Measurements from ENCODE around the gene MUC5B. TPM values are rescaled to one million over a fixed set of nuclear protein-coding genes. Genes with fewer than 3 reads are reported as not detected.

Gene MUC5B
- total RNA-seq, 1 experiment from 2014 or later = 24.3 TPM

DNA sequence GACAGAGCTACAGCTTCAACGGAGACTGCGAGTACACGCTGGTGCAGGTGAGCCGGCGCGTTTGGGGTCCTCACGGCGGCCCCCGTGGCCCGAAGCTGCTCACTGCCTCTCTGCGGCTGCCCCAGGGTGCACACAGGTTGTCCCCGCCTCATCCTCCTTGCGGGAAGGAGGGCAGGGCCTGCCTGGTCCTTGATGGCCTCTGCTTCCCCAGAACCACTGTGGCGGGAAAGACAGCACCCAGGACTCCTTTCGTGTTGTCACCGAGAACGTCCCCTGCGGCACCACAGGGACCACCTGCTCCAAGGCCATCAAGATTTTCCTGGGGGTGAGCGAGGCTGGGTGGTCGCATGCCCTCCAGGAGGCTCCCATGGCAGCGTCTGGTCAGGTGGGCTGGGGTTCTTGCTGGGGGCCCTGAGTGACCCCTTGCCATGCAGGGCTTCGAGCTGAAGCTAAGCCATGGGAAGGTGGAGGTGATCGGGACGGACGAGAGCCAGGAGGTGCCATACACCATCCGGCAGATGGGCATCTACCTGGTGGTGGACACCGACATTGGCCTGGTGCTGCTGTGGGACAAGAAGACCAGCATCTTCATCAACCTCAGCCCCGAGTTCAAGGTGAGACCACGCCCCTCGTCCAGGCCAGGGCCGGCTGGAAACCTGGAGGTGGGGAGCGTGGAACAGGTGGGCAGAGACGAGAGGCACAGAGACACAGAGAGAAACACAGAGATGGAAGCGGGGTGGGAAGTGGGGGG, 45.7 kb upstream of the MUC5B start:
- no peaks in the 10 kb centered on the region for H3K27me3 ChIP-seq (ENCODE audit: low read length)
- H3K9ac ChIP-seq (ENCODE audit: low read length) = no peak overlapping the region
- intact Hi-C loops (cut with micrococcal nuclease) = no loop called here

DNA sequence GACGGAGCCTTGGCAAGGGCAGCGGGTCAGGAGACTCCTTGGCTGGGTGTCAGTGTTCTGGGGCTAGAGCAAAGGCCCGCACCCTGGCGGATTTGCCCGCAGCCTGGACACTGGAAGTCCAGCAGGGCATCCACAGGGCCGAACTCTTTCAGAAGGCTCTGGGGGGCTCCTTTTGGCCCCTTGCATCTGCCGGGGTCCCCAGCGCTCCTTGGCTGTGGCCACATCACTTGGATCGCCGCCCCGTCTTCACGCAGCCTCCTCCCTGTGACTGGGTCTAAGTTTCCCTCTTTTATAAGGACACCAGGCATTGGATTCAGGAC, 45.1 kb upstream of the MUC5B start:
- Histone ChIP-seq H4K20me1 (ENCODE audit: low read length) (no peaks in the 10 kb centered on the region), H3K4me1 (ENCODE audit: insufficient read depth, low read length) (no peaks in the 10 kb centered on the region), H3F3A (ENCODE audit: low read length, unreplicated experiment) (no peaks in the 10 kb centered on the region), H3K79me2 (ENCODE audit: low read length) (no peaks in the 10 kb centered on the region), H3K27ac (ENCODE audit: low read length) (no peak overlapping the region), H3K36me3 (ENCODE audit: low read depth, low read length) (no peaks in the 10 kb centered on the region), H3K9ac (ENCODE audit: low read length) (no peak overlapping the region), H3K9me2 (replicated peaks; ENCODE audit: low read length) (no peaks in the 10 kb centered on the region), H3K27me3 (ENCODE audit: low read length) (no peaks in the 10 kb centered on the region), H3K4me2 (ENCODE audit: low read length) (no peak overlapping the region), H2AFZ (ENCODE audit: low read length) (no peak overlapping the region), H3K4me3 (ENCODE audit: low read length) (no peak overlapping the region), H3K9me3 (ENCODE audit: low read length) (no peaks in the 10 kb centered on the region)
- DNase-seq = no peak
- intact Hi-C loops (cut with micrococcal nuclease) = no loop called here
- ATAC-seq = no peak
- no TSS peak for BruUV-seq (replicated peaks)
- TF ChIP-seq, protein P1, sequence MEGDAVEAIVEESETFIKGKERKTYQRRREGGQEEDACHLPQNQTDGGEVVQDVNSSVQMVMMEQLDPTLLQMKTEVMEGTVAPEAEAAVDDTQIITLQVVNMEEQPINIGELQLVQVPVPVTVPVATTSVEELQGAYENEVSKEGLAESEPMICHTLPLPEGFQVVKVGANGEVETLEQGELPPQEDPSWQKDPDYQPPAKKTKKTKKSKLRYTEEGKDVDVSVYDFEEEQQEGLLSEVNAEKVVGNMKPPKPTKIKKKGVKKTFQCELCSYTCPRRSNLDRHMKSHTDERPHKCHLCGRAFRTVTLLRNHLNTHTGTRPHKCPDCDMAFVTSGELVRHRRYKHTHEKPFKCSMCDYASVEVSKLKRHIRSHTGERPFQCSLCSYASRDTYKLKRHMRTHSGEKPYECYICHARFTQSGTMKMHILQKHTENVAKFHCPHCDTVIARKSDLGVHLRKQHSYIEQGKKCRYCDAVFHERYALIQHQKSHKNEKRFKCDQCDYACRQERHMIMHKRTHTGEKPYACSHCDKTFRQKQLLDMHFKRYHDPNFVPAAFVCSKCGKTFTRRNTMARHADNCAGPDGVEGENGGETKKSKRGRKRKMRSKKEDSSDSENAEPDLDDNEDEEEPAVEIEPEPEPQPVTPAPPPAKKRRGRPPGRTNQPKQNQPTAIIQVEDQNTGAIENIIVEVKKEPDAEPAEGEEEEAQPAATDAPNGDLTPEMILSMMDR (conservative IDR thresholded peaks at IDR 0.05; ENCODE audit: low read depth, low read length) = no peak
- TF ChIP-seq EZH2 (IDR thresholded peaks at IDR 0.05; ENCODE audit: low read length, unreplicated experiment) (no peak), EZH2phosphoT487 (IDR thresholded peaks at IDR 0.05; ENCODE audit: borderline replicate concordance, low read length) (no peak)
- POLR2A ChIA-PET (ENCODE audit: unreplicated experiment) = no interaction called here
- CTCF ChIA-PET = no interaction called here

More for the DNA sequence above, 45.7 kb upstream of the MUC5B start:
- Histone ChIP-seq H3F3A (ENCODE audit: low read length, unreplicated experiment) (no peaks in the 10 kb centered on the region), H3K9me2 (replicated peaks; ENCODE audit: low read length) (no peaks in the 10 kb centered on the region), H3K4me3 (ENCODE audit: low read length) (no peak overlapping the region), H3K9me3 (ENCODE audit: low read length) (no peaks in the 10 kb centered on the region), H2AFZ (ENCODE audit: low read length) (no peak overlapping the region), H3K27ac (ENCODE audit: low read length) (no peak overlapping the region), H3K79me2 (ENCODE audit: low read length) (no peaks in the 10 kb centered on the region), H3K4me2 (ENCODE audit: low read length) (no peak overlapping the region), H3K36me3 (ENCODE audit: low read depth, low read length) (no peaks in the 10 kb centered on the region), H3K4me1 (ENCODE audit: insufficient read depth, low read length) (no peaks in the 10 kb centered on the region), H4K20me1 (ENCODE audit: low read length) (no peaks in the 10 kb centered on the region)
- TF ChIP-seq EZH2 (IDR thresholded peaks at IDR 0.05; ENCODE audit: low read length, unreplicated experiment) (no peak), EZH2phosphoT487 (IDR thresholded peaks at IDR 0.05; ENCODE audit: borderline replicate concordance, low read length) (no peak)
- TF ChIP-seq, protein P1 (conservative IDR thresholded peaks at IDR 0.05; ENCODE audit: low read depth, low read length) = no peak
- no peak for DNase-seq
- POLR2A ChIA-PET (ENCODE audit: unreplicated experiment) = no interaction called here
- CTCF ChIA-PET = no interaction called here
- BruUV-seq (replicated peaks) = TSS peak; percentile 43
- ATAC-seq = no peak

DNA sequence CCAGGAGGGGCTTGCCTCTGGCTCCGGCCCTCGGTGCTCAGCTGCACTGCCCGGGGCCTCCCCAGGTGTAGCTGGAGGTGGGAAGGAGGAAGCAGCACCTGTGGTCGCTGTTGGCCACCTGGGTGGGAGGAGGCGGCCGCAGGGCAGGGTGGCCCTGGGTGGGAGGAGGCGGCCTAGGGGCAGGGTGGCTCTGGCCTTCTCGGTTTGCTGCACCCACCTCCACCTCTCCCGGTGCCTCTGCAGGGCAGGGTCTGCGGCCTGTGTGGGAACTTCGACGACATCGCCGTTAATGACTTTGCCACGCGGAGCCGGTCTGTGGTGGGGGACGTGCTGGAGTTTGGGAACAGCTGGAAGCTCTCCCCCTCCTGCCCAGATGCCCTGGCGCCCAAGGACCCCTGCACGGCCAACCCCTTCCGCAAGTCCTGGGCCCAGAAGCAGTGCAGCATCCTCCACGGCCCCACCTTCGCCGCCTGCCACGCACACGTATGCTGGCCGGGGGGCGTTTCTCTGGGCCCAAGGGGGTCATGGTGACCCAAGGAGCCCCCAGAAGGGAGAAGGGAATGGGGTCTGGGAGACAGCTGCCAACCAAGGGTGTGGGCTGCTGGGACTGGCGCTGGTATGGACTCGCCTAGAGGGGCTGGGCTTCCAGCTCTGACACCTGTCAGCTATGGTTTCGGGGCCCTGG, 44.5 kb upstream of the MUC5B start:
- no peak overlapping the region for H3K4me3 ChIP-seq (ENCODE audit: low read length)
- intact Hi-C loops (cut with micrococcal nuclease) = no loop called here
- no peaks in the 10 kb centered on the region for H3K79me2 ChIP-seq (ENCODE audit: low read length)
- H3K4me2 ChIP-seq (ENCODE audit: low read length) = no peak overlapping the region
- BruUV-seq (replicated peaks) = no TSS peak
- H3K4me1 ChIP-seq (ENCODE audit: insufficient read depth, low read length) = no peaks in the 10 kb centered on the region
- TF ChIP-seq, protein P1 (conservative IDR thresholded peaks at IDR 0.05; ENCODE audit: low read depth, low read length) = no peak
- TF ChIP-seq EZH2phosphoT487 (IDR thresholded peaks at IDR 0.05; ENCODE audit: borderline replicate concordance, low read length) (no peak), EZH2 (IDR thresholded peaks at IDR 0.05; ENCODE audit: low read length, unreplicated experiment) (no peak)
- H3K9me3 ChIP-seq (ENCODE audit: low read length) = no peaks in the 10 kb centered on the region
- ChIA-PET POLR2A (ENCODE audit: unreplicated experiment) (interaction anchor here (0.8 kb wide), 1 partner anchor 42 kb away, joined by 14 read pairs; no protein-coding TSS in a partner anchor), CTCF (no interaction called here)
- ATAC-seq (no peak), DNase-seq (no peak)
- no peaks in the 10 kb centered on the region for H3K27me3 ChIP-seq (ENCODE audit: low read length)
- no peak overlapping the region for H2AFZ ChIP-seq (ENCODE audit: low read length)
- no peaks in the 10 kb centered on the region for H3K36me3 ChIP-seq (ENCODE audit: low read depth, low read length)
- no peak overlapping the region for H3K27ac ChIP-seq (ENCODE audit: low read length)
- H3K9me2 ChIP-seq (replicated peaks; ENCODE audit: low read length) = no peaks in the 10 kb centered on the region
- no peak overlapping the region for H3K9ac ChIP-seq (ENCODE audit: low read length)
- H3F3A ChIP-seq (ENCODE audit: low read length, unreplicated experiment) = no peaks in the 10 kb centered on the region
- no peaks in the 10 kb centered on the region for H4K20me1 ChIP-seq (ENCODE audit: low read length)

All from PC-3 (cell line).